Progenitor cell of endocrine pancreas (in vitro differentiated cells): ENCODE results near the gene GALNTL6. TPM values are rescaled to one million over a fixed set of nuclear protein-coding genes. Genes with fewer than 3 reads are reported as not detected.

Source experiments
- DNase-seq: peaks from one replicate; pipeline ENCODE4 v3.0.0; 2021; ENCODE audit warnings: low spot score; ENCODE audit not compliant: unreplicated experiment
- H3K27ac Mint-ChIP-seq: 2 replicates; pipeline ENCODE4 v1.8.0; 2021; ENCODE audit warnings: mild to moderate bottlenecking, moderate library complexity, mixed read lengths
- H3K27me3 Mint-ChIP-seq: 2 replicates; pipeline ENCODE4 v1.8.0; 2021; ENCODE audit warnings: mixed read lengths
- H3K36me3 Mint-ChIP-seq: 2 replicates; pipeline ENCODE4 v1.8.0; 2022; ENCODE audit warnings: mixed read lengths; ENCODE audit not compliant: insufficient read depth
- H3K4me1 Mint-ChIP-seq: 2 replicates; pipeline ENCODE4 v1.8.0; 2021; ENCODE audit warnings: low read depth, mixed read lengths
- H3K4me3 Mint-ChIP-seq: 2 replicates; pipeline ENCODE4 v1.8.0; 2021; ENCODE audit warnings: low read depth, mild to moderate bottlenecking, moderate library complexity, mixed read lengths
- H3K9me3 Mint-ChIP-seq: 2 replicates; pipeline ENCODE4 v1.8.0; 2021; ENCODE audit warnings: low read depth, mixed read lengths
- CTCF ChIP-seq: fragments of 200-600 bp; sonication (generic); IDR thresholded peaks from one replicate; pipeline ENCODE4 v1.5.0; 2021; ENCODE audit warnings: antibody characterized with exemption, mild to moderate bottlenecking; ENCODE audit not compliant: unreplicated experiment
- total RNA-seq: library from RNA; stranded (reverse); gene quantifications from 2 replicates; pipeline ENCODE4 v1.2.1, GENCODE V29; 2021

Gene GALNTL6
- total RNA-seq, 1 donor from 2014 or later = 0.14 TPM

GRCh38 chr4:172770787-172771186 lies 957.6 kb downstream of the GALNTL6 start:
- H3K36me3 Mint-ChIP-seq = no peaks in the 10 kb centered on the region
- peaks cover 5% of the 10 kb centered on the region for H3K4me1 Mint-ChIP-seq
- no peaks in the 10 kb centered on the region for H3K27me3 Mint-ChIP-seq
- peaks cover 7% of the 10 kb centered on the region for H3K9me3 Mint-ChIP-seq
- H3K4me3 Mint-ChIP-seq = no peak overlapping the region
- no peak for DNase-seq
- TF ChIP-seq CTCF = no peak
- no peak overlapping the region for H3K27ac Mint-ChIP-seq

- peaks cover 7% of the 10 kb centered on the region for H3K9me3 Mint-ChIP-seq
- H3K27ac Mint-ChIP-seq = no peak overlapping the region
- no peaks in the 10 kb centered on the region for H3K36me3 Mint-ChIP-seq
- no peak for TF ChIP-seq CTCF
- H3K4me1 Mint-ChIP-seq = no peaks in the 10 kb centered on the region
- no peak for DNase-seq
- H3K4me3 Mint-ChIP-seq = no peak overlapping the region
- H3K27me3 Mint-ChIP-seq = no peaks in the 10 kb centered on the region
These were observed 959.6 kb downstream of the GALNTL6 start for GRCh38 chr4:172772781-172773180.

- DNase-seq = no peak
- Mint-ChIP-seq H3K27me3 (no peaks in the 10 kb centered on the region), H3K4me1 (peaks cover 19% of the 10 kb centered on the region), H3K36me3 (no peaks in the 10 kb centered on the region), H3K4me3 (no peak overlapping the region), H3K9me3 (peaks cover 7% of the 10 kb centered on the region), H3K27ac (no peak overlapping the region)
- no peak for TF ChIP-seq CTCF
These were observed 963.1 kb downstream of the GALNTL6 start for GRCh38 chr4:172776203-172776861.

GRCh38 chr4:172777729-172778431 lies 964.7 kb downstream of the GALNTL6 start:
- no peak for TF ChIP-seq CTCF
- Mint-ChIP-seq H3K4me3 (no peak overlapping the region), H3K9me3 (peaks cover 3% of the 10 kb centered on the region), H3K27me3 (no peaks in the 10 kb centered on the region), H3K4me1 (peaks cover 23% of the 10 kb centered on the region), H3K36me3 (no peaks in the 10 kb centered on the region), H3K27ac (no peak overlapping the region)
- no peak for DNase-seq

GRCh38 chr4:172778583-172778982 lies 965.4 kb downstream of the GALNTL6 start:
- peaks cover 23% of the 10 kb centered on the region for H3K4me1 Mint-ChIP-seq
- H3K27ac Mint-ChIP-seq = no peak overlapping the region
- H3K9me3 Mint-ChIP-seq = peaks cover 3% of the 10 kb centered on the region
- H3K36me3 Mint-ChIP-seq = no peaks in the 10 kb centered on the region
- no peak for TF ChIP-seq CTCF
- H3K4me3 Mint-ChIP-seq = no peak overlapping the region
- no peaks in the 10 kb centered on the region for H3K27me3 Mint-ChIP-seq
- no peak for DNase-seq
